ENCODE measurements around the gene KRTAP12-1.
"Not testable (repeated sequence)": the region's sequence is repeated elsewhere in the genome, so short reads cannot be mapped to it uniquely, and the experiment has no call there.

The KRTAP12-1 gene

DNA sequence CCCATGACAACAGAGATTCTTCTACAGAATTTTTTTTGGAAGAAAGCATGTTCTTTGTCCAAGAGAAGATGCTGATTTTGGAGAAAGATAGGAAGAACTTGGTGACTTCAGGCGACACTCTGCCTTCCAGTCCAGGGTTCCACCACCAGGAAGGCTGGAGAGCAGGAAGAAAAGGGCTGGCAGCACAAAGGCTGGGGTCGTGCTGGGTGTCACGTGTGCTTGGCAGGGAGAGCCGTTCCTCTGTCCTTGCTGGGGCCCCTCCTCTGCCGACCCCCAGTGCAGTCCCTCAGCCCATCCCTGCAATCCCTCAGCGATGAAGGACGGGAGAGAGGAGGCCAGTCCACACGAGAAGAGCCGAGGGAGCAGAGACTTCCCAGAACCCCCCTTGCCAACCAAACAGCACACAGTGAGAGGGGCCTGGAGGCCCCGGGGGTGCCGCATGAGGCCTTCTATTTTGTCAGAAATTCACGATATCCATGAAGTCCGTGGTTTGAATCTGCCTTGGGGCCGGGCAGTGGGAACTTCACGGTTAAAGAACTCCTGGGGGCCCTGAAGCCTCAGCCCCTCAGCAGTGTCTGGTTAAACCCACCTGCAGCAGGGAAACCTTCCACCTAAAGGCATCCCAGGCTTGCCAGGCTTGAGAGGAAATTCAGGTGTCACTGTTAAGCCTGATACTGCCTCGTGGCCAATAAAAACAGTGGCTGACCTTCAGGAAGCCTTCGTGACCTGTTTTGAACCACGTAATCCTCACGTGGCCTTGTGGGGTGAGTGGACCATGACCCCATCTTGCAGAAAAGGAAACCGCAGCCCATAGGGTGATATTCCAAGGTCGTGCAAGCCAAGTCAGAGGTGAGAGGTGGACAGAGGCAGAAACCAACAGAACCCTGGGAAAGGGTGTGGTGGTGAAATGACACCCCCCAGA lies 18.4 kb upstream of the KRTAP12-1 start:
- TF ChIP-seq, protein P1, sequence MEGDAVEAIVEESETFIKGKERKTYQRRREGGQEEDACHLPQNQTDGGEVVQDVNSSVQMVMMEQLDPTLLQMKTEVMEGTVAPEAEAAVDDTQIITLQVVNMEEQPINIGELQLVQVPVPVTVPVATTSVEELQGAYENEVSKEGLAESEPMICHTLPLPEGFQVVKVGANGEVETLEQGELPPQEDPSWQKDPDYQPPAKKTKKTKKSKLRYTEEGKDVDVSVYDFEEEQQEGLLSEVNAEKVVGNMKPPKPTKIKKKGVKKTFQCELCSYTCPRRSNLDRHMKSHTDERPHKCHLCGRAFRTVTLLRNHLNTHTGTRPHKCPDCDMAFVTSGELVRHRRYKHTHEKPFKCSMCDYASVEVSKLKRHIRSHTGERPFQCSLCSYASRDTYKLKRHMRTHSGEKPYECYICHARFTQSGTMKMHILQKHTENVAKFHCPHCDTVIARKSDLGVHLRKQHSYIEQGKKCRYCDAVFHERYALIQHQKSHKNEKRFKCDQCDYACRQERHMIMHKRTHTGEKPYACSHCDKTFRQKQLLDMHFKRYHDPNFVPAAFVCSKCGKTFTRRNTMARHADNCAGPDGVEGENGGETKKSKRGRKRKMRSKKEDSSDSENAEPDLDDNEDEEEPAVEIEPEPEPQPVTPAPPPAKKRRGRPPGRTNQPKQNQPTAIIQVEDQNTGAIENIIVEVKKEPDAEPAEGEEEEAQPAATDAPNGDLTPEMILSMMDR (conservative IDR thresholded peaks at IDR 0.05; ENCODE audit: low read depth), result no peak
- ChIA-PET POLR2A (ENCODE audit: low non-redundant PET) (no interaction called here), CTCF (no interaction called here)
- no peak for DNase-seq (ENCODE audit: low spot score)
- H3K27ac ChIP-seq, result no peak overlapping the region

DNA sequence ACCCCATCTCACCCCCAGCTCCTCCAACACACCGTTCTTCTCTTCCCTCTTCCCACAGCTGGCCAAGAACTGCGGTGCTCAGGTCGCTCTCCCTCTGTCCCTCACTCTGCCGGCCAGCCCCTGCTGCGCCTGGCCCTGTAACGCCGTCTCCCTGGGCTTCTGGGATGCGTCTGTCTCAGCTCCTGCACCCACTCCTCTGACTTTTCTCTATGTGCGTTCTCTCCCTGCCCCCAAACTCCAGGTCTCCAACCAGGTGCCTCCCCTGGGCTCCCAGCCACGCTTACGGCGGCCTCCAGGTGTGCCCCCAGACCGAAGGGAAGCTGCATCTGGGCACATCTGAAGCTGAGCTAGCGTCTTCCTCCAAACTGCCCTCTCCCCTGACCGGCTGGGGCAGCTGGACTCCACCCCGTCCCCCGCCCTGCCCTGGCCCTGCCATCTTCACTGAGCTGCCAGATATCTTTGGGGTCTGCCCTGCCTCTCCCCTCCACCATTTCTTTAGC lies 17.6 kb upstream of the KRTAP12-1 start:
- POLR2A ChIA-PET (ENCODE audit: low non-redundant PET), result no interaction called here
- no peak for DNase-seq (ENCODE audit: low spot score)
- CTCF ChIA-PET, result no interaction called here
- no peak overlapping the region for H3K27ac ChIP-seq
- TF ChIP-seq, protein P1 (conservative IDR thresholded peaks at IDR 0.05; ENCODE audit: low read depth), result no peak

- POLR2A ChIA-PET (ENCODE audit: low non-redundant PET), result no interaction called here
- TF ChIP-seq, protein P1 (conservative IDR thresholded peaks at IDR 0.05; ENCODE audit: low read depth), result no peak
- no peak for DNase-seq (ENCODE audit: low spot score)
- CTCF ChIA-PET, result no interaction called here
- no peak overlapping the region for H3K27ac ChIP-seq
Measured at GRCh38 chr21:44697811-44698734, 16.1 kb upstream of the KRTAP12-1 start.

DNA sequence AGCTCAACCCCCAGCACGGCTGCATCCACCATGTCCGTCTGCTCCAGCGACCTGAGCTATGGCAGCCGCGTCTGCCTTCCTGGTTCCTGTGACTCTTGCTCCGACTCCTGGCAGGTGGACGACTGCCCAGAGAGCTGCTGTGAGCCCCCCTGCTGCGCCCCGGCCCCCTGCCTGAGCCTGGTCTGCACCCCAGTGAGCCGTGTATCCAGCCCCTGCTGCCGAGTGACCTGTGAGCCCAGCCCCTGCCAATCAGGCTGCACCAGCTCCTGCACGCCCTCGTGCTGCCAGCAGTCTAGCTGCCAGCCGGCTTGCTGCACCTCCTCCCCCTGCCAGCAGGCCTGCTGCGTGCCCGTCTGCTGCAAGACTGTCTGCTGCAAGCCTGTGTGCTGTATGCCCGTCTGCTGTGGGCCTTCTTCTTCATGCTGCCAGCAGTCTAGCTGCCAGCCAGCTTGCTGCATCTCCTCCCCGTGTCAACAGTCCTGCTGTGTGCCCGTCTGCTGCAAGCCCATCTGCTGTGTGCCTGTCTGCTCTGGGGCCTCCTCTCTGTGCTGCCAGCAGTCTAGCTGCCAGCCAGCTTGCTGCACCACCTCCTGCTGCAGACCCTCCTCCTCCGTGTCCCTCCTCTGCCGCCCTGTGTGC lies 15.3 kb upstream of the KRTAP12-1 start, which contains the start of gene KRTAP10-12:
TSS of gene KRTAP10-12 (plus strand) at position 1 of the 639 bp plus-strand sequence. CDS start at position 31, 30 bp downstream.
- POLR2A ChIA-PET (ENCODE audit: low non-redundant PET); H3K27ac ChIP-seq; DNase-seq (ENCODE audit: low spot score): not testable (repeated sequence)
- CTCF ChIA-PET, result interaction anchor here (0.7 kb wide), 1 partner anchor 746 kb away, joined by 5 read pairs; no protein-coding TSS in a partner anchor

GRCh38 chr21:44696572-44696971 lies 14.6 kb upstream of the KRTAP12-1 start:
- ChIA-PET POLR2A (ENCODE audit: low non-redundant PET) (no interaction called here), CTCF (interaction anchor here (0.7 kb wide), 1 partner anchor 747 kb away, joined by 5 read pairs; no protein-coding TSS in a partner anchor)
- TF ChIP-seq, protein P1 (conservative IDR thresholded peaks at IDR 0.05; ENCODE audit: low read depth), result no peak
- no peak overlapping the region for H3K27ac ChIP-seq
- DNase-seq (ENCODE audit: low spot score), result no peak

DNA sequence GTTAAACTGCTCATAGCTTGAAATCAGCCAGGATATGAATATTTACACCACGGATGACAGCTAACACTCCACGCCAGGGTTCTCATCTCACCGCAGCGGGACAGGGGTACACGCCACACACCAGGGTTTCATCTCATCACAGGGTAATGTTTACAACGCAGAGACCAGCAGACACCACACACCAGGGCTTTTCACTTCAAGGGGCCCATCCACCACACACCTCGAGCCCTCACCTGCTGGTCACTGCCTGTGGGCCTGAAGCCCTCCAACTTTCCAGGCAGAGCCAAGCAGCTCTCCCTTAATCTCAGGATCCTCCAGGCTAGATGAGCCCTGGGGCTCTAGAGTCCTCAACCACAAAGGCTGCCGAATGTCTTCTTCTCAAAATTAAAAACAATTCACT lies 13.7 kb upstream of the KRTAP12-1 start:
- no peak for DNase-seq (ENCODE audit: low spot score)
- ChIA-PET POLR2A (ENCODE audit: low non-redundant PET) (no interaction called here), CTCF (no interaction called here)
- H3K27ac ChIP-seq, result no peak overlapping the region
- TF ChIP-seq, protein P1 (conservative IDR thresholded peaks at IDR 0.05; ENCODE audit: low read depth), result no peak
